Prostate gland (tissue), 2 donors: ENCODE measurements around the gene ARL4A.

ENCODE experiments used
- CTCF ChIP-seq, 4 experiments: fragments of 200-600 bp in 2 of 4; fragments of 450-650 bp in 2 of 4; sonication (generic) in 2 of 4; IDR thresholded peaks; 1 replicate in 3 of 4; 2 replicates in 1 of 4; pipeline ENCODE4 v1.5.1; 2016 to 2019; ENCODE audit warnings: antibody characterized with exemption in 4 of 4, mild to moderate bottlenecking in 2 of 4, moderate library complexity in 2 of 4
- POLR2AphosphoS5 ChIP-seq: sonication (generic); formaldehyde crosslinking; IDR thresholded peaks from one replicate; pipeline ENCODE4 v1.6.1; 2017; ENCODE audit warnings: antibody characterized with exemption

GRCh38 chr7:12670000-12670729 is 17.3 kb upstream of the ARL4A start:
- TF ChIP-seq CTCF (IDR thresholded peaks at IDR 0.05) (no peak), POLR2AphosphoS5 (peak; percentile 72)
